A549 (cell line): Measurements from ENCODE around the gene ADAM19. TPM values are rescaled to one million over a fixed set of nuclear protein-coding genes. Genes with fewer than 3 reads are reported as not detected.

ENCODE experiments used
- ATAC-seq, 2 experiments: fragments of 200-7000 bp in 1 of 2; fragments of >200 bp in 1 of 2; cut with Nextera tagmentation in 1 of 2; cut with Tn5 transposase in 1 of 2; 3 replicates each; pipeline versions ENCODE4 v1.8.0 to v1.9.1; 2018 to 2020; ENCODE audit warnings: mild to moderate bottlenecking in 1 of 2, moderate library complexity in 1 of 2
- CTCF ChIA-PET: fragments of 300-600 bp; sonication (Branson Sonifier 250); formaldehyde crosslinking; extraction: SDS; loops from one replicate; lab custom pipeline; 2021; ENCODE audit warnings: antibody characterized with exemption, inconsistent platforms; lab: Yijun Ruan, JAX
- POLR2A ChIA-PET: fragments of 350-600 bp; formaldehyde crosslinking; extraction: SDS; loops from one replicate; lab custom pipeline; 2021; ENCODE audit warnings: antibody characterized with exemption, inconsistent platforms; lab: Yijun Ruan, JAX
- DNase-seq, 2 experiments: peaks; one replicate each; pipeline versions ENCODE4 v3.0.0 to v3.0.0-alpha.2; 2011 to 2016; ENCODE audit warnings: low read depth in 1 of 2, low spot score in 1 of 2
- FAIRE-seq: peaks from 2 replicates; lab custom pipeline; 2011; peaks lifted over from hg19 to GRCh38; lab: Jason Lieb, UNC
- H3K27ac ChIP-seq, 2 experiments: fragments of >200 bp; sonication (Bioruptor Twin); formaldehyde crosslinking; 3 replicates each; pipeline ENCODE4 v1.5.1; 2016 to 2017
- H3K4me1 ChIP-seq: fragments of >200 bp; sonication (Bioruptor Twin); formaldehyde crosslinking; 3 replicates; pipeline ENCODE4 v1.6.1; 2016
- H3K4me2 ChIP-seq: fragments of >200 bp; sonication (Bioruptor Twin); formaldehyde crosslinking; 3 replicates; pipeline ENCODE4 v1.6.1; 2016
- H3K4me3 ChIP-seq: fragments of >200 bp; sonication (Bioruptor Twin); formaldehyde crosslinking; 3 replicates; pipeline ENCODE4 v1.5.1; 2016
- H3K9me3 ChIP-seq: fragments of >200 bp; sonication (Bioruptor Twin); formaldehyde crosslinking; 3 replicates; pipeline ENCODE4 v1.6.1; 2016
- EHF ChIP-seq: fragments of 250-450 bp; sonication (Bioruptor Pico); IDR thresholded peaks from 2 replicates; pipeline ENCODE4 v1.5.0; 2020; ENCODE audit warnings: mild to moderate bottlenecking
- ESRRA ChIP-seq: fragments of 150-350 bp; IDR thresholded peaks from 2 replicates; pipeline ENCODE4 v1.6.1; 2014; ENCODE audit warnings: mild to moderate bottlenecking, low read length, borderline replicate concordance
- FOSB ChIP-seq: fragments of 250-450 bp; sonication (Bioruptor Pico); IDR thresholded peaks from 2 replicates; pipeline ENCODE4 v1.5.0; 2020; ENCODE audit warnings: mild to moderate bottlenecking, moderate library complexity
- FOSL2 ChIP-seq, 2 experiments: fragments of 450-650 bp in 1 of 2; fragments of >200 bp in 1 of 2; sonication (Bioruptor Twin) in 1 of 2; formaldehyde crosslinking; IDR thresholded peaks; 2 replicates each; pipeline versions ENCODE4 v1.5.0 to v1.6.1; 2016 to 2020; ENCODE audit warnings: mild to moderate bottlenecking in 1 of 2, moderate library complexity in 1 of 2
- GATA3 ChIP-seq: IDR thresholded peaks from 2 replicates; pipeline ENCODE4 v1.6.1; 2012; ENCODE audit warnings: borderline replicate concordance
- HDAC2 ChIP-seq: fragments of 200-600 bp; sonication (generic); IDR thresholded peaks from 2 replicates; pipeline ENCODE4 v1.6.1; 2016
- KDM1A ChIP-seq: fragments of 200-600 bp; sonication (generic); IDR thresholded peaks from 2 replicates; pipeline ENCODE4 v1.6.1; 2016; ENCODE audit warnings: low read depth, mild to moderate bottlenecking
- MAZ ChIP-seq: fragments of 150-350 bp; IDR thresholded peaks from 2 replicates; pipeline ENCODE4 v1.6.1; 2014; ENCODE audit warnings: antibody characterized with exemption, low read depth, low read length, borderline replicate concordance
- POLR2A ChIP-seq: IDR thresholded peaks from 2 replicates; pipeline ENCODE4 v1.6.1; 2012; ENCODE audit warnings: mild to moderate bottlenecking, low read length
- RARB ChIP-seq: fragments of 250-450 bp; sonication (Bioruptor Pico); IDR thresholded peaks from 2 replicates; pipeline ENCODE4 v1.8.0; 2021; ENCODE audit warnings: mild to moderate bottlenecking, moderate library complexity
- RCOR1 ChIP-seq: fragments of 150-350 bp; IDR thresholded peaks from 2 replicates; pipeline ENCODE4 v1.6.1; 2014; ENCODE audit warnings: antibody characterized with exemption, low read length, low read depth
- RFX5 ChIP-seq: fragments of 450-650 bp; IDR thresholded peaks from 2 replicates; pipeline ENCODE4 v1.7.1; 2014; ENCODE audit warnings: antibody characterized with exemption, mild to moderate bottlenecking, moderate library complexity
- ZFP36 ChIP-seq: fragments of 450-650 bp; IDR thresholded peaks from 2 replicates; pipeline ENCODE4 v1.6.1; 2014; ENCODE audit warnings: borderline replicate concordance; ENCODE audit not compliant: partially characterized antibody
- ZNF302 ChIP-seq: fragments of 250-450 bp; sonication (Bioruptor Pico); IDR thresholded peaks from 2 replicates; pipeline ENCODE4 v1.9.0; 2021; ENCODE audit warnings: inconsistent platforms, mild to moderate bottlenecking, moderate library complexity
- ZSCAN20 ChIP-seq: fragments of 250-450 bp; sonication (Bioruptor Pico); IDR thresholded peaks from 2 replicates; pipeline ENCODE4 v1.8.0; 2022; ENCODE audit warnings: mild to moderate bottlenecking, moderate library complexity
- WGBS: methylation state at CpG from one replicate; pipeline ENCODE4 v1.1.6; 2017; ENCODE audit errors: missing lambda C conversion rate; 5-methylcytosine and 5-hydroxymethylcytosine counted together
- polyA plus RNA-seq, 4 experiments: library from polyadenylated mRNA; depleted of rRNA in 3 of 4; stranded (reverse); fragments of >200 nt; fragmentation: RNase III in 1 of 4; extraction: RNeasy Plus Mini Kit Qiagen cat#74134 plus additional on column Dnase treatment in 1 of 4; gene quantifications; 2 replicates in 3 of 4; 3 replicates in 1 of 4; pipeline ENCODE4 v1.2.3, GENCODE V29; 2011 to 2017
- TF ChIP-seq, protein P1 (sequence below): fragments of 450-650 bp; IDR thresholded peaks from 2 replicates; pipeline ENCODE4 v1.6.1; 2014; ENCODE audit warnings: antibody characterized with exemption
- TF ChIP-seq, protein P2 (sequence below): fragments of 250-450 bp; sonication (Bioruptor Pico); IDR thresholded peaks from 2 replicates; pipeline ENCODE4 v1.5.0; 2020; ENCODE audit warnings: low read depth, mild to moderate bottlenecking, moderate library complexity
- TF ChIP-seq, protein P3 (sequence below): fragments of 150-350 bp; IDR thresholded peaks from 2 replicates; pipeline ENCODE4 v1.6.1; 2014; ENCODE audit warnings: low read depth, mild to moderate bottlenecking, low read length
- TF ChIP-seq, protein P4 (sequence below): IDR thresholded peaks from 2 replicates; pipeline ENCODE4 v1.6.1; 2012; ENCODE audit warnings: low read depth, borderline replicate concordance
- TF ChIP-seq, protein P5 (sequence below): fragments of 250-450 bp; sonication (Bioruptor Pico); IDR thresholded peaks from 2 replicates; pipeline ENCODE4 v1.5.0; 2021; ENCODE audit warnings: mild to moderate bottlenecking, moderate library complexity, borderline replicate concordance

Gene ADAM19
- polyA plus RNA-seq, 2 of the 4 experiments (the other 2 are of a cell fraction) = 7.7 to 15.2 TPM

DNA sequence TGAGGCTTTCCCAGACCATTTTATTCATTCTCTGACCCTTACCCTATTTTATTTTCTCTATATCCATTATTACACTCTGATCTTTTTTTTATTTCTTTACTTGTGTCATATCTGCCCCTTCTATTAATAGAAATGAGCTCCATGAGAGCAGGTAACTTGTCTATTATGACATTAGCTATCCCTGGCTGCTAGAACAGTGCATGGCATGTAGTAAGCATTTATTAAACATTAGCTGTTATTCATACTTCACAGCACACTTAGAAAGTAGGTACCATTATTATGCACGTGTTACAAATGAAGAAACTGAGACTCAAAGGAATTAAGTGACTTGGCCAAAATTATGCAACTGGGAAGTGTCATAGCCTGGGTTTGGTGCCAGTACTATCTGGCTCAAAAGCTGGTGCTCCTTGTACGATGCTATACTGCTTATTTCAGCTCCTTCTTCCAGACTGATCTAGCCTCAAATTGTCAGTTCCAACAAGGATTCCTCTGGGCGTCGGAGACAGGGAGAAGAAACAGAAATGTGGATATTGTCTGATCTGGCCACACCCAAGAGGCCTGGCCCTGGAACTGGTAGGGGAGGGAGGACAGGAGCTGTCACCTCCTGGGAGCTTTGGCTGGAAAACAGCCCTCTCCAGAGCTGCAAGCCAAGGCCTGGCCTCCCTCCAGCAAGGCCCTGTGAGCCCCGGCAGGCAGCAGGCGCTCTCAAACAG is 126.4 kb downstream of the ADAM19 start:
- no peaks in the 10 kb centered on the region for H3K9me3 ChIP-seq
- H3K4me2 ChIP-seq = no peak overlapping the region
- H3K27ac ChIP-seq = no peak overlapping the region
- 69% methylated on average over 6 of the region's 6 CpGs for WGBS
- no peak for TF ChIP-seq POLR2A
- DNase-seq = no peak
- H3K4me1 ChIP-seq = no peaks in the 10 kb centered on the region
- no peak; a peak in 1 of 6 replicates for ATAC-seq
- no peak for FAIRE-seq
- H3K4me3 ChIP-seq = no peak overlapping the region
- POLR2A ChIA-PET = no interaction called here
- CTCF ChIA-PET = interaction anchor here (0.9 to 2.3 kb wide), 4 partner anchors 22 to 106 kb away, joined by 3 to 9 read pairs (median 4); no protein-coding TSS in a partner anchor

DNA sequence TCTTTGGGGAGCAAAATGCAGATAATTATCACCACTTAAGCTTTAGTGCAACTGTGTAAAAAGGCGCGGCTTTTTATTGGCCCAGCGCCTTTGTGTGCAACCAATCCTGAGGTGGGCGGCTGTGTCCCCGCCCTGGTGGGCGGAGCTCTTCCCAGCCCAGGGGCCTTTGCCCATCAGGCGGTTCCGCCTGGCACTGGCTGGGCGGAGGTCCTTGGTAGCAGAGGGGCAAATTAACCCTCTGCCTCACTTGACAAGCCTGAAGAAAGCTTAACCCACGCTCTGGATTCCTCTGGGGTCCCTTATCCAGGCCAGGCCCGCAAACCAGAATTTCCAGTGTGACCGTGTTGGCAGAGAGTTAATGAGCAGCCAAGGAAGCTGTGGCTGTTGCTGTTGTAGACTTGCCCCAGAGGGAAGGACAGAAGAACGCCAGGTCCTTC is 128.4 kb downstream of the ADAM19 start:
- Histone ChIP-seq H3K4me1 (no peaks in the 10 kb centered on the region), H3K4me2 (no peak overlapping the region), H3K27ac (no peak overlapping the region), H3K4me3 (no peak overlapping the region), H3K9me3 (no peaks in the 10 kb centered on the region)
- ATAC-seq (no peak), FAIRE-seq (no peak), DNase-seq (no peak)
- POLR2A ChIA-PET = interaction anchor here (0.6 kb wide), 1 partner anchor 13 kb away, joined by 3 read pairs; the partner anchor contains the start of gene NIPAL4
- TF ChIP-seq ZFP36 = no peak
- TF ChIP-seq, protein P1, sequence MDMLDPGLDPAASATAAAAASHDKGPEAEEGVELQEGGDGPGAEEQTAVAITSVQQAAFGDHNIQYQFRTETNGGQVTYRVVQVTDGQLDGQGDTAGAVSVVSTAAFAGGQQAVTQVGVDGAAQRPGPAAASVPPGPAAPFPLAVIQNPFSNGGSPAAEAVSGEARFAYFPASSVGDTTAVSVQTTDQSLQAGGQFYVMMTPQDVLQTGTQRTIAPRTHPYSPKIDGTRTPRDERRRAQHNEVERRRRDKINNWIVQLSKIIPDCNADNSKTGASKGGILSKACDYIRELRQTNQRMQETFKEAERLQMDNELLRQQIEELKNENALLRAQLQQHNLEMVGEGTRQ = no peak
- TF ChIP-seq, protein P2, sequence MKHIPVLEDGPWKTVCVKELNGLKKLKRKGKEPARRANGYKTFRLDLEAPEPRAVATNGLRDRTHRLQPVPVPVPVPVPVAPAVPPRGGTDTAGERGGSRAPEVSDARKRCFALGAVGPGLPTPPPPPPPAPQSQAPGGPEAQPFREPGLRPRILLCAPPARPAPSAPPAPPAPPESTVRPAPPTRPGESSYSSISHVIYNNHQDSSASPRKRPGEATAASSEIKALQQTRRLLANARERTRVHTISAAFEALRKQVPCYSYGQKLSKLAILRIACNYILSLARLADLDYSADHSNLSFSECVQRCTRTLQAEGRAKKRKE (CRISPR knock-in tag) = no peak
- no peak for TF ChIP-seq GATA3
- no peak for TF ChIP-seq EHF (CRISPR knock-in tag)
- no peak for TF ChIP-seq KDM1A
- TF ChIP-seq, protein P3, sequence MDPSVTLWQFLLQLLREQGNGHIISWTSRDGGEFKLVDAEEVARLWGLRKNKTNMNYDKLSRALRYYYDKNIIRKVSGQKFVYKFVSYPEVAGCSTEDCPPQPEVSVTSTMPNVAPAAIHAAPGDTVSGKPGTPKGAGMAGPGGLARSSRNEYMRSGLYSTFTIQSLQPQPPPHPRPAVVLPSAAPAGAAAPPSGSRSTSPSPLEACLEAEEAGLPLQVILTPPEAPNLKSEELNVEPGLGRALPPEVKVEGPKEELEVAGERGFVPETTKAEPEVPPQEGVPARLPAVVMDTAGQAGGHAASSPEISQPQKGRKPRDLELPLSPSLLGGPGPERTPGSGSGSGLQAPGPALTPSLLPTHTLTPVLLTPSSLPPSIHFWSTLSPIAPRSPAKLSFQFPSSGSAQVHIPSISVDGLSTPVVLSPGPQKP = no peak
- TF ChIP-seq FOSB = no peak
- no peak for TF ChIP-seq ZSCAN20 (CRISPR knock-in tag)
- TF ChIP-seq RFX5 = no peak
- no peak for TF ChIP-seq HDAC2
- no peak for TF ChIP-seq MAZ
- TF ChIP-seq, protein P4, sequence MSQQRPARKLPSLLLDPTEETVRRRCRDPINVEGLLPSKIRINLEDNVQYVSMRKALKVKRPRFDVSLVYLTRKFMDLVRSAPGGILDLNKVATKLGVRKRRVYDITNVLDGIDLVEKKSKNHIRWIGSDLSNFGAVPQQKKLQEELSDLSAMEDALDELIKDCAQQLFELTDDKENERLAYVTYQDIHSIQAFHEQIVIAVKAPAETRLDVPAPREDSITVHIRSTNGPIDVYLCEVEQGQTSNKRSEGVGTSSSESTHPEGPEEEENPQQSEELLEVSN = no peak
- no peak for TF ChIP-seq ZNF302
- TF ChIP-seq FOSL2 (IDR thresholded peaks at IDR 0.05) = no peak
- no peak for TF ChIP-seq FOSL2 (CRISPR knock-in tag; IDR thresholded peaks at IDR 0.05)
- TF ChIP-seq ESRRA = no peak
- no peak for TF ChIP-seq RCOR1
- no peak for TF ChIP-seq RARB (CRISPR knock-in tag)
- TF ChIP-seq, protein P5, sequence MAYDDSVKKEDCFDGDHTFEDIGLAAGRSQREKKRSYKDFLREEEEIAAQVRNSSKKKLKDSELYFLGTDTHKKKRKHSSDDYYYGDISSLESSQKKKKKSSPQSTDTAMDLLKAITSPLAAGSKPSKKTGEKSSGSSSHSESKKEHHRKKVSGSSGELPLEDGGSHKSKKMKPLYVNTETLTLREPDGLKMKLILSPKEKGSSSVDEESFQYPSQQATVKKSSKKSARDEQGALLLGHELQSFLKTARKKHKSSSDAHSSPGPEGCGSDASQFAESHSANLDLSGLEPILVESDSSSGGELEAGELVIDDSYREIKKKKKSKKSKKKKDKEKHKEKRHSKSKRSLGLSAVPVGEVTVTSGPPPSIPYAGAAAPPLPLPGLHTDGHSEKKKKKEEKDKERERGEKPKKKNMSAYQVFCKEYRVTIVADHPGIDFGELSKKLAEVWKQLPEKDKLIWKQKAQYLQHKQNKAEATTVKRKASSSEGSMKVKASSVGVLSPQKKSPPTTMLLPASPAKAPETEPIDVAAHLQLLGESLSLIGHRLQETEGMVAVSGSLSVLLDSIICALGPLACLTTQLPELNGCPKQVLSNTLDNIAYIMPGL (CRISPR knock-in tag) = no peak
- CTCF ChIA-PET = interaction anchor here (0.7 to 2.6 kb wide), 5 partner anchors 13 to 99 kb away, joined by 3 to 11 read pairs (median 4); partner anchors contain the start of gene NIPAL4
- 90% methylated on average over 13 of the region's 13 CpGs for WGBS
